Parathyroid adenoma (tissue), 2 donors: Measurements from ENCODE around the gene YWHAB.

Source experiments
- H2AFZ ChIP-seq: fragments of 300-600 bp; sonication (generic); one replicate; pipeline ENCODE4 v1.7.0; 2017; ENCODE audit warnings: antibody characterized with exemption, mild to moderate bottlenecking
- H3K27ac ChIP-seq: fragments of 300-600 bp; sonication (generic); one replicate; pipeline ENCODE4 v1.7.0; 2017
- H3K27me3 ChIP-seq: fragments of 300-600 bp; sonication (generic); one replicate; pipeline ENCODE4 v1.7.0; 2017; ENCODE audit warnings: low read length; ENCODE audit not compliant: control insufficient read depth, insufficient read depth
- H3K36me3 ChIP-seq: fragments of 300-600 bp; sonication (generic); one replicate; pipeline ENCODE4 v1.7.0; 2017; ENCODE audit warnings: low read length; ENCODE audit not compliant: control insufficient read depth, insufficient read depth
- H3K4me1 ChIP-seq: fragments of 300-600 bp; sonication (generic); one replicate; pipeline ENCODE4 v1.7.0; 2017; ENCODE audit warnings: control low read depth
- H3K4me2 ChIP-seq: fragments of 300-600 bp; sonication (generic); one replicate; pipeline ENCODE4 v1.7.0; 2017; ENCODE audit warnings: low read length
- H3K4me3 ChIP-seq: fragments of 300-600 bp; sonication (generic); one replicate; pipeline ENCODE4 v1.7.0; 2017; ENCODE audit warnings: low read depth, low read length
- H3K79me2 ChIP-seq: fragments of 300-600 bp; sonication (generic); one replicate; pipeline ENCODE4 v1.7.0; 2017; ENCODE audit warnings: control low read depth
- H3K9ac ChIP-seq: fragments of 300-600 bp; sonication (generic); one replicate; pipeline ENCODE4 v1.7.0; 2017; ENCODE audit warnings: mild to moderate bottlenecking
- H3K9me3 ChIP-seq: fragments of 300-600 bp; sonication (generic); one replicate; pipeline ENCODE4 v1.7.0; 2017; ENCODE audit warnings: low read length; ENCODE audit not compliant: control insufficient read depth
- CTCF ChIP-seq: fragments of 300-600 bp; sonication (generic); IDR thresholded peaks from one replicate; pipeline ENCODE4 v1.7.0; 2017; ENCODE audit warnings: antibody characterized with exemption, mild to moderate bottlenecking
- donor health status: primary hyperparathyroidism.

YWHAB gene

GRCh38 chr20:44839481-44839880, 46.0 kb upstream of the YWHAB start:
- H3K4me1 ChIP-seq: no peaks in the 10 kb centered on the region
- H3K79me2 ChIP-seq: no peaks in the 10 kb centered on the region
- no peak overlapping the region for H3K4me2 ChIP-seq
- no peak for TF ChIP-seq CTCF
- H3K9me3 ChIP-seq: no peaks in the 10 kb centered on the region
- no peak overlapping the region for H3K27ac ChIP-seq
- H2AFZ ChIP-seq: no peak overlapping the region
- no peak overlapping the region for H3K4me3 ChIP-seq
- H3K9ac ChIP-seq: no peak overlapping the region
- H3K36me3 ChIP-seq: no peaks in the 10 kb centered on the region
- no peaks in the 10 kb centered on the region for H3K27me3 ChIP-seq

DNA sequence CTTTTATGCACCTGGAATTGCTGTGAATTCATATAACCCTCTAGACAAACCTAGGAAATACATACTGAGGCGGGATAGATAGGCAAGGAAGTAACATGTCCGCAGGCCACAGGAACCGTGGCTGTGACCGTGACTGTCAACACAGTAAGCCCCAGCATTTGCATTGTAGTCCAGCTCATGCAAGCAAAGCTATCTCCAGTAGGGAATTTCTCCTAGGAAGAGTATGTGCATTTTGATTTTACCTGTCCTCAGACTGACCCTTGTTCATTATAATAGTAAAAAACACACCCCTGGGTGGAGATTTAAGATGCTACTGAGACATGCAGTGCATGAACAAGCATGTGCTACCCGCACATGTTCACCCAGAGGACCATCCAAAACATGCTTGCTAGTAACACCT, 44.7 kb upstream of the YWHAB start:
- H3K79me2 ChIP-seq: no peaks in the 10 kb centered on the region
- no peak overlapping the region for H3K27ac ChIP-seq
- no peaks in the 10 kb centered on the region for H3K36me3 ChIP-seq
- H3K4me2 ChIP-seq: no peak overlapping the region
- no peaks in the 10 kb centered on the region for H3K9me3 ChIP-seq
- TF ChIP-seq CTCF: no peak
- H3K27me3 ChIP-seq: no peaks in the 10 kb centered on the region
- H3K9ac ChIP-seq: no peak overlapping the region
- H3K4me3 ChIP-seq: no peak overlapping the region
- H3K4me1 ChIP-seq: no peaks in the 10 kb centered on the region
- no peak overlapping the region for H2AFZ ChIP-seq

- Histone ChIP-seq H3K4me3 (no peak overlapping the region), H3K4me1 (no peaks in the 10 kb centered on the region), H2AFZ (no peak overlapping the region), H3K27ac (no peak overlapping the region), H3K9me3 (no peaks in the 10 kb centered on the region), H3K9ac (no peak overlapping the region), H3K27me3 (no peaks in the 10 kb centered on the region), H3K36me3 (no peaks in the 10 kb centered on the region), H3K79me2 (no peaks in the 10 kb centered on the region), H3K4me2 (no peak overlapping the region)
- TF ChIP-seq CTCF: no peak
Observed at GRCh38 chr20:44841955-44842354, 43.5 kb upstream of the YWHAB start.

GRCh38 chr20:44843876-44844275, 41.6 kb upstream of the YWHAB start:
- H3K9ac ChIP-seq: no peak overlapping the region
- no peaks in the 10 kb centered on the region for H3K9me3 ChIP-seq
- no peak for TF ChIP-seq CTCF
- H3K4me3 ChIP-seq: no peak overlapping the region
- no peak overlapping the region for H2AFZ ChIP-seq
- no peaks in the 10 kb centered on the region for H3K36me3 ChIP-seq
- H3K27me3 ChIP-seq: no peaks in the 10 kb centered on the region
- no peaks in the 10 kb centered on the region for H3K79me2 ChIP-seq
- H3K4me1 ChIP-seq: no peaks in the 10 kb centered on the region
- no peak overlapping the region for H3K4me2 ChIP-seq
- no peak overlapping the region for H3K27ac ChIP-seq

- no peaks in the 10 kb centered on the region for H3K36me3 ChIP-seq
- no peak overlapping the region for H3K4me3 ChIP-seq
- no peaks in the 10 kb centered on the region for H3K79me2 ChIP-seq
- no peak overlapping the region for H3K9ac ChIP-seq
- H2AFZ ChIP-seq: no peak overlapping the region
- H3K4me1 ChIP-seq: no peaks in the 10 kb centered on the region
- TF ChIP-seq CTCF: no peak
- H3K27ac ChIP-seq: no peak overlapping the region
- H3K27me3 ChIP-seq: no peaks in the 10 kb centered on the region
- H3K9me3 ChIP-seq: no peaks in the 10 kb centered on the region
- no peak overlapping the region for H3K4me2 ChIP-seq
Observed at GRCh38 chr20:44848254-44849015, 37.1 kb upstream of the YWHAB start.
